ENCODE measurements around the gene SLC25A52.
"Not testable (repeated sequence)": the region's sequence is repeated elsewhere in the genome, so short reads cannot be mapped to it uniquely, and the experiment has no call there.

SLC25A52 gene

GRCh38 chr18:31760695-31761094, at the start of gene SLC25A52:
Gene SLC25A52, minus strand, starts transcription at chr18:31760880. Its CDS starts 219 bp downstream, at chr18:31760661.
- no peaks in the 10 kb centered on the region for H3K4me1 Mint-ChIP-seq
- no peak within 1 kb of the TSS for H3K4me3 Mint-ChIP-seq
- ATAC-seq: no peak
- H3K9me3 Mint-ChIP-seq: no peaks in the 10 kb centered on the region
- no peak within 1 kb of the TSS for H3K27ac Mint-ChIP-seq
- no peaks in the 10 kb centered on the region for H3K27me3 Mint-ChIP-seq
- DNase-seq: no peak
- no peaks in the 10 kb centered on the region for H3K36me3 Mint-ChIP-seq (ENCODE audit: low read depth)

GRCh38 chr18:31809049-31809448, 48.4 kb upstream of the SLC25A52 start:
- H3K9me3 Mint-ChIP-seq; H3K4me3 Mint-ChIP-seq; H3K4me1 Mint-ChIP-seq; ATAC-seq; H3K27ac Mint-ChIP-seq; H3K36me3 Mint-ChIP-seq (ENCODE audit: low read depth); DNase-seq; H3K27me3 Mint-ChIP-seq: not testable (repeated sequence)

GRCh38 chr18:31801078-31801477, 40.4 kb upstream of the SLC25A52 start:
- no peak for DNase-seq
- H3K9me3 Mint-ChIP-seq: no peaks in the 10 kb centered on the region
- H3K4me1 Mint-ChIP-seq: no peaks in the 10 kb centered on the region

GRCh38 chr18:31799257-31799656, 38.6 kb upstream of the SLC25A52 start:
- not testable (repeated sequence) for H3K27me3 Mint-ChIP-seq; H3K4me1 Mint-ChIP-seq; DNase-seq; ATAC-seq; H3K36me3 Mint-ChIP-seq (ENCODE audit: low read depth); H3K9me3 Mint-ChIP-seq; H3K4me3 Mint-ChIP-seq; H3K27ac Mint-ChIP-seq

More at GRCh38 chr18:31801078-31801477, 40.4 kb upstream of the SLC25A52 start:
- H3K36me3 Mint-ChIP-seq (ENCODE audit: low read depth): no peaks in the 10 kb centered on the region
- ATAC-seq: no peak
- no peak overlapping the region for H3K4me3 Mint-ChIP-seq
- H3K27me3 Mint-ChIP-seq: no peaks in the 10 kb centered on the region
- no peak overlapping the region for H3K27ac Mint-ChIP-seq

- no peak for ATAC-seq
- H3K27ac Mint-ChIP-seq: no peak overlapping the region
- no peak overlapping the region for H3K4me3 Mint-ChIP-seq
Observed at GRCh38 chr18:31798399-31798798, 37.7 kb upstream of the SLC25A52 start.

GRCh38 chr18:31795747-31796146, 35.1 kb upstream of the SLC25A52 start:
- H3K36me3 Mint-ChIP-seq (ENCODE audit: low read depth): no peaks in the 10 kb centered on the region
- ATAC-seq (no peak), DNase-seq (no peak)
- no peaks in the 10 kb centered on the region for H3K9me3 Mint-ChIP-seq
- no peaks in the 10 kb centered on the region for H3K4me1 Mint-ChIP-seq
- no peaks in the 10 kb centered on the region for H3K27me3 Mint-ChIP-seq
- no peak overlapping the region for H3K27ac Mint-ChIP-seq
- H3K4me3 Mint-ChIP-seq: no peak overlapping the region

More at GRCh38 chr18:31798399-31798798, 37.7 kb upstream of the SLC25A52 start:
- H3K36me3 Mint-ChIP-seq (ENCODE audit: low read depth): no peaks in the 10 kb centered on the region
- DNase-seq: no peak
- H3K9me3 Mint-ChIP-seq: no peaks in the 10 kb centered on the region
- no peaks in the 10 kb centered on the region for H3K4me1 Mint-ChIP-seq
- H3K27me3 Mint-ChIP-seq: no peaks in the 10 kb centered on the region

- H3K36me3 Mint-ChIP-seq (ENCODE audit: low read depth): no peaks in the 10 kb centered on the region
Observed at GRCh38 chr18:31793531-31793930, 32.9 kb upstream of the SLC25A52 start.

GRCh38 chr18:31792580-31792911, 31.9 kb upstream of the SLC25A52 start:
- Mint-ChIP-seq H3K27ac (no peak overlapping the region), H3K36me3 (ENCODE audit: low read depth) (no peaks in the 10 kb centered on the region), H3K4me3 (no peak overlapping the region), H3K4me1 (no peaks in the 10 kb centered on the region), H3K9me3 (no peaks in the 10 kb centered on the region), H3K27me3 (no peaks in the 10 kb centered on the region)
- DNase-seq (no peak), ATAC-seq (no peak)

More at GRCh38 chr18:31793531-31793930, 32.9 kb upstream of the SLC25A52 start:
- H3K27me3 Mint-ChIP-seq: no peaks in the 10 kb centered on the region
- H3K4me3 Mint-ChIP-seq: no peak overlapping the region
- H3K27ac Mint-ChIP-seq: no peak overlapping the region
- no peak for DNase-seq
- no peaks in the 10 kb centered on the region for H3K4me1 Mint-ChIP-seq
- no peaks in the 10 kb centered on the region for H3K9me3 Mint-ChIP-seq
- ATAC-seq: no peak

- no peaks in the 10 kb centered on the region for H3K9me3 Mint-ChIP-seq
- no peak for DNase-seq
- no peaks in the 10 kb centered on the region for H3K36me3 Mint-ChIP-seq (ENCODE audit: low read depth)
- no peaks in the 10 kb centered on the region for H3K27me3 Mint-ChIP-seq
- no peak for ATAC-seq
- H3K27ac Mint-ChIP-seq: no peak overlapping the region
- no peak overlapping the region for H3K4me3 Mint-ChIP-seq
- H3K4me1 Mint-ChIP-seq: no peaks in the 10 kb centered on the region
Observed at GRCh38 chr18:31791817-31792579, 31.3 kb upstream of the SLC25A52 start.

- DNase-seq (no peak), ATAC-seq (no peak)
- Mint-ChIP-seq H3K27me3 (no peaks in the 10 kb centered on the region), H3K4me1 (no peaks in the 10 kb centered on the region), H3K36me3 (ENCODE audit: low read depth) (no peaks in the 10 kb centered on the region), H3K4me3 (no peak overlapping the region), H3K27ac (no peak overlapping the region), H3K9me3 (no peaks in the 10 kb centered on the region)
Observed at GRCh38 chr18:31789409-31789808, 28.7 kb upstream of the SLC25A52 start.

GRCh38 chr18:31783059-31783458, 22.4 kb upstream of the SLC25A52 start:
- H3K36me3 Mint-ChIP-seq (ENCODE audit: low read depth): no peaks in the 10 kb centered on the region
- H3K4me1 Mint-ChIP-seq: no peaks in the 10 kb centered on the region
- no peak for ATAC-seq
- no peak overlapping the region for H3K27ac Mint-ChIP-seq
- no peak overlapping the region for H3K4me3 Mint-ChIP-seq
- H3K27me3 Mint-ChIP-seq: peaks cover 2% of the 10 kb centered on the region
- H3K9me3 Mint-ChIP-seq: peaks cover 20% of the 10 kb centered on the region
- no peak for DNase-seq

GRCh38 chr18:31778391-31778950, 17.8 kb upstream of the SLC25A52 start:
- ATAC-seq (no peak), DNase-seq (no peak)
- H3K4me3 Mint-ChIP-seq: no peak overlapping the region
- H3K36me3 Mint-ChIP-seq (ENCODE audit: low read depth): no peaks in the 10 kb centered on the region
- H3K4me1 Mint-ChIP-seq: no peaks in the 10 kb centered on the region
- H3K9me3 Mint-ChIP-seq: peaks cover 26% of the 10 kb centered on the region
- no peak overlapping the region for H3K27ac Mint-ChIP-seq
- H3K27me3 Mint-ChIP-seq: peaks cover 2% of the 10 kb centered on the region

GRCh38 chr18:31776093-31776492, 15.4 kb upstream of the SLC25A52 start:
- Mint-ChIP-seq H3K36me3 (ENCODE audit: low read depth) (no peaks in the 10 kb centered on the region), H3K4me3 (no peak overlapping the region), H3K9me3 (peaks cover 26% of the 10 kb centered on the region), H3K27me3 (no peaks in the 10 kb centered on the region), H3K4me1 (no peaks in the 10 kb centered on the region), H3K27ac (no peak overlapping the region)
- no peak for ATAC-seq
- DNase-seq: no peak

- Mint-ChIP-seq H3K4me3 (no peak overlapping the region), H3K4me1 (no peaks in the 10 kb centered on the region), H3K27ac (no peak overlapping the region), H3K36me3 (ENCODE audit: low read depth) (no peaks in the 10 kb centered on the region), H3K27me3 (no peaks in the 10 kb centered on the region), H3K9me3 (peaks cover 22% of the 10 kb centered on the region)
- DNase-seq: no peak
- ATAC-seq: no peak
Observed at GRCh38 chr18:31774962-31775361, 14.3 kb upstream of the SLC25A52 start.

GRCh38 chr18:31774477-31774785, 13.8 kb upstream of the SLC25A52 start:
- no peaks in the 10 kb centered on the region for H3K36me3 Mint-ChIP-seq (ENCODE audit: low read depth)
- no peak for ATAC-seq

More at GRCh38 chr18:31774477-31774785, 13.8 kb upstream of the SLC25A52 start:
- no peaks in the 10 kb centered on the region for H3K27me3 Mint-ChIP-seq
- DNase-seq: no peak
- H3K4me1 Mint-ChIP-seq: no peaks in the 10 kb centered on the region
- no peak overlapping the region for H3K27ac Mint-ChIP-seq
- H3K4me3 Mint-ChIP-seq: no peak overlapping the region
- peaks cover 17% of the 10 kb centered on the region for H3K9me3 Mint-ChIP-seq

Measured in activated naive CD8-positive, alpha-beta T cell treated with anti-CD3 and anti-CD28 coated beads, Interleukin-2, amount 50 U/mL, for 24 hours (primary cell).